Measurements from ENCODE around the gene HAP1.

Gene HAP1

DNA sequence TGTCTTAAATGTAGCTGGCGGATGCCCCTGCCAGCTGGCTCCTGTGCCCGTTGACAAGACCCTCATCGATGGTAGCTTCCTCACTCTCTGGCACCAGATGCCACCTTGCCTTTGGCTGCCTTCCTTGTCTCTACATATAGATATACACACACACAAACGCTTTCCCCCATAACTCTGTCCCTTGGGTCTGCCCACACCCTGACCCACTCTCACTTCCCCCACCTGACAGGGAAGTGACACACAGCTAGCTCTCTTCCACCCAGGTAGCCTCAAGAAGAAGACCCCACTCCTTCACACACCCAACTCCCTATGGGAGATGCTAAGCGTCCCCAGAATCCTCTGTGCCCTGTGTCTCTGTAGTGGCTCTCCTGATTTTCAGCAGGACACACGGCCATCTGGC lies 26.4 kb upstream of the HAP1 start:
- H3K27ac ChIP-seq (ENCODE audit: poor library complexity, severe bottlenecking), result no peak overlapping the region
- no peaks in the 10 kb centered on the region for H3K9me3 ChIP-seq (ENCODE audit: severe bottlenecking)
- no peaks in the 10 kb centered on the region for H3K27me3 ChIP-seq (ENCODE audit: insufficient read depth, poor library complexity, severe bottlenecking)
- no peaks in the 10 kb centered on the region for H3K4me1 ChIP-seq (ENCODE audit: insufficient read depth, poor library complexity, severe bottlenecking)
- DNase-seq (ENCODE audit: low spot score), result no peak
- H3K4me3 ChIP-seq (ENCODE audit: severe bottlenecking), result no peak overlapping the region
- H3K36me3 ChIP-seq (ENCODE audit: low read depth), result peaks cover 97% of the 10 kb centered on the region
- ATAC-seq (ENCODE audit: low read depth), result no peak
- TF ChIP-seq, protein P1, sequence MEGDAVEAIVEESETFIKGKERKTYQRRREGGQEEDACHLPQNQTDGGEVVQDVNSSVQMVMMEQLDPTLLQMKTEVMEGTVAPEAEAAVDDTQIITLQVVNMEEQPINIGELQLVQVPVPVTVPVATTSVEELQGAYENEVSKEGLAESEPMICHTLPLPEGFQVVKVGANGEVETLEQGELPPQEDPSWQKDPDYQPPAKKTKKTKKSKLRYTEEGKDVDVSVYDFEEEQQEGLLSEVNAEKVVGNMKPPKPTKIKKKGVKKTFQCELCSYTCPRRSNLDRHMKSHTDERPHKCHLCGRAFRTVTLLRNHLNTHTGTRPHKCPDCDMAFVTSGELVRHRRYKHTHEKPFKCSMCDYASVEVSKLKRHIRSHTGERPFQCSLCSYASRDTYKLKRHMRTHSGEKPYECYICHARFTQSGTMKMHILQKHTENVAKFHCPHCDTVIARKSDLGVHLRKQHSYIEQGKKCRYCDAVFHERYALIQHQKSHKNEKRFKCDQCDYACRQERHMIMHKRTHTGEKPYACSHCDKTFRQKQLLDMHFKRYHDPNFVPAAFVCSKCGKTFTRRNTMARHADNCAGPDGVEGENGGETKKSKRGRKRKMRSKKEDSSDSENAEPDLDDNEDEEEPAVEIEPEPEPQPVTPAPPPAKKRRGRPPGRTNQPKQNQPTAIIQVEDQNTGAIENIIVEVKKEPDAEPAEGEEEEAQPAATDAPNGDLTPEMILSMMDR (IDR thresholded peaks at IDR 0.05; ENCODE audit: poor library complexity, severe bottlenecking), result no peak

- DNase-seq (ENCODE audit: low spot score) (no peak), ATAC-seq (ENCODE audit: low read depth) (no peak)
- Histone ChIP-seq H3K4me1 (ENCODE audit: insufficient read depth, poor library complexity, severe bottlenecking) (no peaks in the 10 kb centered on the region), H3K27me3 (ENCODE audit: insufficient read depth, poor library complexity, severe bottlenecking) (no peaks in the 10 kb centered on the region), H3K27ac (ENCODE audit: poor library complexity, severe bottlenecking) (no peak overlapping the region), H3K36me3 (ENCODE audit: low read depth) (peaks cover 97% of the 10 kb centered on the region), H3K9me3 (ENCODE audit: severe bottlenecking) (no peaks in the 10 kb centered on the region), H3K4me3 (ENCODE audit: severe bottlenecking) (no peak overlapping the region)
- TF ChIP-seq, protein P1 (IDR thresholded peaks at IDR 0.05; ENCODE audit: poor library complexity, severe bottlenecking), result no peak
These were observed 24.2 kb upstream of the HAP1 start for GRCh38 chr17:41758601-41759000.

- Histone ChIP-seq H3K9me3 (ENCODE audit: severe bottlenecking) (no peaks in the 10 kb centered on the region), H3K36me3 (ENCODE audit: low read depth) (peaks cover 64% of the 10 kb centered on the region), H3K27me3 (ENCODE audit: insufficient read depth, poor library complexity, severe bottlenecking) (no peaks in the 10 kb centered on the region), H3K4me3 (ENCODE audit: severe bottlenecking) (no peak overlapping the region), H3K27ac (ENCODE audit: poor library complexity, severe bottlenecking) (no peak overlapping the region), H3K4me1 (ENCODE audit: insufficient read depth, poor library complexity, severe bottlenecking) (no peaks in the 10 kb centered on the region)
- TF ChIP-seq, protein P1 (IDR thresholded peaks at IDR 0.05; ENCODE audit: poor library complexity, severe bottlenecking), result no peak
- no peak for ATAC-seq (ENCODE audit: low read depth)
- DNase-seq (ENCODE audit: low spot score), result no peak
These were observed 19.6 kb upstream of the HAP1 start for GRCh38 chr17:41754066-41754465.

DNA sequence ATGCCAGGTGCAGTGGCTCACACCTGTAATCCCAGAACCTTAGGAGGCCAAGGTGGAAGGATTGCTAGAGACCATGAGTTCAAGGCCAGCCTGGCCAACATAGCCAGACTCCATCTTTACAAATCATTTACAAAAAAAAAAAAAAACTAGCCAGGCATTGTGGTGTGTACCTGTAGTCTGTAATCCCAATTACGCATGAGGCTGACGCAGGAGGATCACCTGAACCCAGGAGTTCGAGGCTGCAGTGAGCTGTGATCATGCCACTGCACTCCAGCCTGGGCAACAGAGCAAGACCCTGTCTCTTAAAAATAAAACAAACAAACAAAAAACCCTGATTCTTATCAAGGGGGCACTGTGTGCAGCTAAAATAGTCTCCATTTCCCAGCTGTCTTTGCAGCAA lies 16.8 kb upstream of the HAP1 start:
- TF ChIP-seq, protein P1 (IDR thresholded peaks at IDR 0.05; ENCODE audit: poor library complexity, severe bottlenecking), result no peak
- no peak overlapping the region for H3K4me3 ChIP-seq (ENCODE audit: severe bottlenecking)
- ATAC-seq (ENCODE audit: low read depth) (no peak), DNase-seq (ENCODE audit: low spot score) (no peak)
- no peaks in the 10 kb centered on the region for H3K9me3 ChIP-seq (ENCODE audit: severe bottlenecking)
- peaks cover 38% of the 10 kb centered on the region for H3K36me3 ChIP-seq (ENCODE audit: low read depth)
- H3K27me3 ChIP-seq (ENCODE audit: insufficient read depth, poor library complexity, severe bottlenecking), result no peaks in the 10 kb centered on the region
- H3K4me1 ChIP-seq (ENCODE audit: insufficient read depth, poor library complexity, severe bottlenecking), result no peaks in the 10 kb centered on the region
- H3K27ac ChIP-seq (ENCODE audit: poor library complexity, severe bottlenecking), result no peak overlapping the region

DNA sequence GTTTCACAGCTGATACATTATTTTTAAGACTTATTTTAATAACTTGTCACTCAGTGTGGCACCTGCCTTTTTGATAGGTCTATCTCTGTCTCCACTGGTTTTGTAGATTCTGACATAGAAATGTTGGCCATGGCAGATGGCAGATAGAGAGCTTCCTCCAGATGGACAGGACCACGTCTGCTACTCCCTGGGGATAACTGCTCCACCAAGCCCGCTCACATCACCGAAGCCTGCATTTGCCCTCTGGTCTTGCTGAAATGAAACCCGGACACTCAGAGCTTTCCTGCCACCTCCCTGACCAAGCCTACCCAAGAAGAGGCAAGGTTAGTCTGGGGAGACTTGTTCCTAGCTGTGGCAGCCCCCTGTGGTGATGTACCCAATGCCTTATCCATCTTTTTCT lies 16.4 kb upstream of the HAP1 start:
- Histone ChIP-seq H3K36me3 (ENCODE audit: low read depth) (peaks cover 34% of the 10 kb centered on the region), H3K9me3 (ENCODE audit: severe bottlenecking) (no peaks in the 10 kb centered on the region), H3K27ac (ENCODE audit: poor library complexity, severe bottlenecking) (no peak overlapping the region), H3K4me3 (ENCODE audit: severe bottlenecking) (no peak overlapping the region), H3K27me3 (ENCODE audit: insufficient read depth, poor library complexity, severe bottlenecking) (no peaks in the 10 kb centered on the region), H3K4me1 (ENCODE audit: insufficient read depth, poor library complexity, severe bottlenecking) (no peaks in the 10 kb centered on the region)
- no peak for ATAC-seq (ENCODE audit: low read depth)
- DNase-seq (ENCODE audit: low spot score), result no peak
- TF ChIP-seq, protein P1 (IDR thresholded peaks at IDR 0.05; ENCODE audit: poor library complexity, severe bottlenecking), result no peak
